Retina (tissue), 1 donor: ENCODE measurements around the gene LMF1.

Experiments
- DNase-seq: peaks from one replicate; pipeline ENCODE4 v3.0.0-alpha.2; 2016

LMF1 gene

GRCh38 chr16:970766-971581 lies at the start of gene LMF1:
Gene LMF1 (minus strand): TSS chr16:970984. CDS start chr16:970980, 4 bp downstream.
- DNase-seq, result peak; percentile 94

- no peak for DNase-seq
These were observed 49.3 kb upstream of the LMF1 start for GRCh38 chr16:1020091-1020399.

GRCh38 chr16:1019231-1020090 lies 48.7 kb upstream of the LMF1 start:
- peak; percentile 91 for DNase-seq

- no peak for DNase-seq
These were observed 47.8 kb upstream of the LMF1 start for GRCh38 chr16:1018447-1019198.

- DNase-seq, result peak; percentile 57
These were observed 44.1 kb upstream of the LMF1 start for GRCh38 chr16:1014771-1015495.

GRCh38 chr16:1014221-1014620 lies 43.4 kb upstream of the LMF1 start:
- DNase-seq, result no peak

- no peak for DNase-seq
These were observed 42.8 kb upstream of the LMF1 start for GRCh38 chr16:1013593-1013900.

- DNase-seq, result no peak
These were observed 42.2 kb upstream of the LMF1 start for GRCh38 chr16:1012722-1013592.

- DNase-seq, result no peak
These were observed 41.4 kb upstream of the LMF1 start for GRCh38 chr16:1012135-1012534.

- DNase-seq, result no peak
These were observed 40.7 kb upstream of the LMF1 start for GRCh38 chr16:1011316-1012082.

- no peak for DNase-seq
These were observed 40.0 kb upstream of the LMF1 start for GRCh38 chr16:1010815-1011214.

GRCh38 chr16:1010251-1010650 lies 39.5 kb upstream of the LMF1 start:
- no peak for DNase-seq

- no peak for DNase-seq
These were observed 38.8 kb upstream of the LMF1 start for GRCh38 chr16:1009358-1010150.

GRCh38 chr16:1008085-1008484 lies 37.3 kb upstream of the LMF1 start:
- no peak for DNase-seq

- DNase-seq, result no peak
These were observed 36.6 kb upstream of the LMF1 start for GRCh38 chr16:1007284-1007850.

GRCh38 chr16:1006781-1007180 lies 36.0 kb upstream of the LMF1 start:
- DNase-seq, result no peak

GRCh38 chr16:1005286-1005685 lies 34.5 kb upstream of the LMF1 start:
- DNase-seq, result no peak

- no peak for DNase-seq
These were observed 32.9 kb upstream of the LMF1 start for GRCh38 chr16:1003391-1004347.
